Measurements from ENCODE around the gene MGAM2.

GRCh38 chr7:142196066-142196840, 84.7 kb downstream of the MGAM2 start:
- no peak for TF ChIP-seq POLR2A (IDR thresholded peaks at IDR 0.05; ENCODE audit: control extremely low read depth in 1 of 2, low read depth in 2 of 2, low read length in 2 of 2)
- no peak for TF ChIP-seq BRCA1 (IDR thresholded peaks at IDR 0.05; ENCODE audit: low read depth, low read length)

All from H1 (cell line).